ENCODE data around the gene HSPB7. TPM values are rescaled to one million over a fixed set of nuclear protein-coding genes. Genes with fewer than 3 reads are reported as not detected.

Gene HSPB7
- total and polyA plus RNA-seq, 2 of the 8 experiments (the other 6 are each of a cell fraction or from before 2014, with no cell fraction given) = not detected

DNA sequence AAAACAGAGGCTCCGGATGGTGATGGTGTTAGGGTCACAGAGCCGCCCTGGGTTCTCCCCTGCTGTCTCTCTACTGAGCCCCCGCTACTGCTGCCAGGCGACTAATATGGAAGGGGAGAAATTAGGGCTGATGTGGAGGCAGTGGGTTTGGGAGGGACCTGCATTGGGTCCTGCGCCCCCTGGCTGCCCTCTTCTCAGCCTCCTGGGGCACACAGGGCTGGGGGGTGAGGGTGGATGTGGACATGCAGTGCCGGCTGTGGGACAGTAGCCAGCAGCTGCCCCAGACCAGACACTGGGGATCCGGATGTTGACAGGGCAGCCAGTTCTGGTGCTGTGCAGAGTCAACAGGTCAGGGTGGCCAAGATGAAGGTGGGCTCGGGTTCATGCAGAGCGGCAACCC is 24.3 kb upstream of the HSPB7 start:
- Histone ChIP-seq H3K27ac (ENCODE audit: low read depth, low read length) (no peak overlapping the region), H3K79me2 (ENCODE audit: control insufficient read depth in 1 of 2, insufficient read depth in 2 of 2, low read length in 2 of 2) (no peaks in the 10 kb centered on the region), H3K4me2 (ENCODE audit: insufficient read depth in 1 of 2, low read depth in 2 of 2, low read length in 2 of 2) (no peak overlapping the region), H4K91ac (replicated peaks; ENCODE audit: insufficient read length, low read length) (no peak overlapping the region), H4K5ac (ENCODE audit: insufficient read length, low read depth, low read length) (no peak overlapping the region), H2BK15ac (ENCODE audit: low read length) (no peak overlapping the region), H3K36me3 (ENCODE audit: control insufficient read depth in 2 of 4, insufficient read depth in 4 of 4, low read length in 3 of 4) (no peaks in the 10 kb centered on the region), H3K18ac (ENCODE audit: extremely low read depth, low read length) (no peak overlapping the region), H2BK5ac (ENCODE audit: low read depth, low read length) (no peak overlapping the region), H4K8ac (ENCODE audit: extremely low read depth, insufficient read depth, low read length) (no peak overlapping the region), H3K23me2 (ENCODE audit: low read depth, low read length) (no peaks in the 10 kb centered on the region; the same call in 1 of the 2 replicates), H3K14ac (ENCODE audit: insufficient read length) (no peak overlapping the region), H3K9me3 (ENCODE audit: insufficient read depth in 2 of 2, low read depth in 1 of 2, low read length in 1 of 2) (no peaks in the 10 kb centered on the region), H3K79me1 (ENCODE audit: low read depth, low read length) (no peaks in the 10 kb centered on the region), H2BK20ac (ENCODE audit: low read length) (no peak overlapping the region), H2AK5ac (ENCODE audit: low read depth, low read length) (no peak overlapping the region), H3K9ac (replicated peaks in 1 of 4; ENCODE audit: extremely low read depth in 1 of 4, low read depth in 3 of 4, low read length in 3 of 4) (no peak overlapping the region), H4K20me1 (replicated peaks in 1 of 2; ENCODE audit: control insufficient read depth in 1 of 2, insufficient read depth in 2 of 2, low read length in 2 of 2) (no peaks in the 10 kb centered on the region), H3K23ac (ENCODE audit: insufficient read length) (no peak overlapping the region), H3K4me3 (ENCODE audit: extremely low read depth in 1 of 4, insufficient read depth in 2 of 4, low read depth in 3 of 4, low read length in 4 of 4) (no peak overlapping the region), H3K4ac (replicated peaks; ENCODE audit: insufficient read length, low read depth, low read length) (no peak overlapping the region), H3K27me3 (replicated peaks in 1 of 4; ENCODE audit: control insufficient read depth in 3 of 4, extremely low read depth in 1 of 4, insufficient read depth in 3 of 4, low read length in 3 of 4) (no peaks in the 10 kb centered on the region), H3K56ac (replicated peaks; ENCODE audit: insufficient read length, low read depth, low read length) (no peak overlapping the region), H2BK120ac (replicated peaks; ENCODE audit: low read depth, low read length) (no peak overlapping the region), H2AFZ (ENCODE audit: low read length) (no peak overlapping the region), H3K4me1 (replicated peaks in 1 of 4; ENCODE audit: control insufficient read depth in 3 of 4, insufficient read depth in 4 of 4, low read length in 3 of 4) (no peaks in the 10 kb centered on the region), H2BK12ac (ENCODE audit: low read depth, low read length) (no peak overlapping the region)
- ChIA-PET POLR2A (ENCODE audit: partially characterized antibody) (no interaction called here), CTCF (ENCODE audit: partially characterized antibody) (interaction anchor here (0.6 to 3.0 kb wide), 6 partner anchors 10 to 38 kb away, joined by 3 to 13 read pairs (median 8); no protein-coding TSS in a partner anchor)
- DNase-seq (ENCODE audit: low read depth in 1 of 2, low spot score in 2 of 2) = no peak
- 83% methylated on average over 8 of the region's 9 CpGs; no CpG with 5 or more reads in 1 of the 2 experiments for WGBS, 2 experiments (ENCODE audit: extremely low coverage in 1 of 2, insufficient coverage in 1 of 2, insufficient read length in 1 of 2, insufficient replicate concordance in 2 of 2, low coverage in 1 of 2, low lambda C conversion rate in 2 of 2, missing lambda C conversion rate in 1 of 2)
- 0 out of 4 replicates have a peak, but pooled peaks of 1 of the 2 experiments have one; percentile 3 for TF ChIP-seq RAD21 (IDR thresholded peaks at IDR 0.05 in 1 of 2, conservative IDR thresholded peaks at IDR 0.05 in 1 of 2; ENCODE audit: low read depth in 2 of 2, low read length in 2 of 2)
- peak; percentile 17 to 28 (median 27); a peak in 3 of 4 replicates for TF ChIP-seq CTCF (IDR thresholded peaks at IDR 0.05; ENCODE audit: control extremely low read depth in 1 of 3, insufficient read depth in 1 of 3, low read depth in 1 of 3, low read length in 3 of 3)
- TF ChIP-seq TCF12 (IDR thresholded peaks at IDR 0.05; ENCODE audit: low read depth, low read length) = no peak
- FAIRE-seq = no peak
